ENCODE measurements around the gene GABBR2. TPM values are rescaled to one million over a fixed set of nuclear protein-coding genes. Genes with fewer than 3 reads are reported as not detected.

GABBR2 gene
- total and polyA plus RNA-seq, 2 donors (not counting 1 experiment from before 2014, with no cell fraction given) = 0.03 TPM; not detected in 1

GRCh38 chr9:98736226-98736625, 27.5 kb upstream of the GABBR2 start:
- Histone ChIP-seq H3K4me1 (ENCODE audit: control insufficient read depth in 2 of 2, insufficient read depth in 2 of 2, low read length in 2 of 2) (no peaks in the 10 kb centered on the region), H3K27me3 (replicated peaks in 1 of 4; ENCODE audit: control extremely low read depth in 1 of 4, control insufficient read depth in 3 of 4, insufficient read depth in 4 of 4, low read length in 3 of 4) (no peaks in the 10 kb centered on the region), H3K36me3 (replicated peaks in 1 of 2; ENCODE audit: control extremely low read depth in 1 of 2, control insufficient read depth in 1 of 2, extremely low read depth in 1 of 2, insufficient read depth in 2 of 2, low read length in 1 of 2) (peaks cover 0 to 8% of the 10 kb centered on the region in 2 experiments), H2AFZ (ENCODE audit: insufficient read depth, low read depth, low read length, poor library complexity, severe bottlenecking) (no peak overlapping the region), H3K79me2 (ENCODE audit: control insufficient read depth, insufficient read depth, low read length) (no peaks in the 10 kb centered on the region), H3K9ac (ENCODE audit: low read length) (no peak overlapping the region), H3K9me3 (ENCODE audit: control extremely low read depth in 1 of 3, control insufficient read depth in 2 of 3, insufficient read depth in 1 of 3, low read length in 2 of 3) (peaks cover 0 to 9% (median 0%) of the 10 kb centered on the region in 3 donors), H4K20me1 (ENCODE audit: control insufficient read depth, insufficient read depth, low read length, poor library complexity, severe bottlenecking) (no peaks in the 10 kb centered on the region), H3K27ac (ENCODE audit: low read length in 2 of 2) (no peak overlapping the region), H3K4me2 (replicated peaks; ENCODE audit: low read depth, low read length, poor library complexity, severe bottlenecking) (no peak overlapping the region), H3K4me3 (ENCODE audit: control extremely low read depth in 1 of 5, extremely low read depth in 1 of 5, insufficient read depth in 1 of 5, low read depth in 2 of 5, low read length in 4 of 5) (no peak overlapping the region)
- 68% methylated on average over 10 of the region's 12 CpGs for WGBS (ENCODE audit: insufficient coverage)
- CTCF ChIA-PET = no interaction called here
- POLR2A ChIA-PET = no interaction called here
- no peak for ATAC-seq (ENCODE audit: low read depth)
- Mint-ChIP-seq H3K4me1 (no peaks in the 10 kb centered on the region), H3K9me3 (ENCODE audit: insufficient read depth) (peaks cover 6% of the 10 kb centered on the region), H3K27ac (no peak overlapping the region), H3K27me3 (no peaks in the 10 kb centered on the region), H3K4me3 (no peak overlapping the region)
- intact Hi-C loops (cut with micrococcal nuclease) = no loop called here
- TF ChIP-seq EZH2 (IDR thresholded peaks at IDR 0.05; ENCODE audit: borderline replicate concordance, insufficient read depth, low read depth, low read length, poor library complexity, severe bottlenecking) (no peak), CTCF (IDR thresholded peaks at IDR 0.05) (no peak)
- DNase-seq = no peak

GRCh38 chr9:98732801-98733200, 24.1 kb upstream of the GABBR2 start:
- intact Hi-C loops (cut with micrococcal nuclease) = no loop called here
- ATAC-seq (ENCODE audit: low read depth) = no peak
- H3K4me3 ChIP-seq (ENCODE audit: control extremely low read depth in 1 of 5, extremely low read depth in 1 of 5, insufficient read depth in 1 of 5, low read depth in 2 of 5, low read length in 4 of 5) = no peak overlapping the region
- H3K4me2 ChIP-seq (replicated peaks; ENCODE audit: low read depth, low read length, poor library complexity, severe bottlenecking) = no peak overlapping the region
- no peaks in the 10 kb centered on the region for H4K20me1 ChIP-seq (ENCODE audit: control insufficient read depth, insufficient read depth, low read length, poor library complexity, severe bottlenecking)
- no peaks in the 10 kb centered on the region for H3K27me3 ChIP-seq (replicated peaks in 1 of 4; ENCODE audit: control extremely low read depth in 1 of 4, control insufficient read depth in 3 of 4, insufficient read depth in 4 of 4, low read length in 3 of 4)
- ChIA-PET POLR2A (no interaction called here), CTCF (no interaction called here)
- Mint-ChIP-seq H3K4me3 (no peak overlapping the region), H3K27me3 (no peaks in the 10 kb centered on the region), H3K4me1 (no peaks in the 10 kb centered on the region), H3K9me3 (ENCODE audit: insufficient read depth) (no peaks in the 10 kb centered on the region), H3K27ac (no peak overlapping the region)
- H3K79me2 ChIP-seq (ENCODE audit: control insufficient read depth, insufficient read depth, low read length) = no peaks in the 10 kb centered on the region
- no peak overlapping the region for H3K9ac ChIP-seq (ENCODE audit: low read length)
- H3K27ac ChIP-seq (ENCODE audit: low read length in 2 of 2) = no peak overlapping the region
- no peaks in the 10 kb centered on the region for H3K9me3 ChIP-seq (ENCODE audit: control extremely low read depth in 1 of 3, control insufficient read depth in 2 of 3, insufficient read depth in 1 of 3, low read length in 2 of 3)
- TF ChIP-seq CTCF (IDR thresholded peaks at IDR 0.05) (no peak), EZH2 (IDR thresholded peaks at IDR 0.05; ENCODE audit: borderline replicate concordance, insufficient read depth, low read depth, low read length, poor library complexity, severe bottlenecking) (no peak)
- H3K36me3 ChIP-seq (replicated peaks in 1 of 2; ENCODE audit: control extremely low read depth in 1 of 2, control insufficient read depth in 1 of 2, extremely low read depth in 1 of 2, insufficient read depth in 2 of 2, low read length in 1 of 2) = peaks cover 0 to 8% of the 10 kb centered on the region in 2 experiments
- no peak for DNase-seq
- H2AFZ ChIP-seq (ENCODE audit: insufficient read depth, low read depth, low read length, poor library complexity, severe bottlenecking) = no peak overlapping the region
- 96% methylated on average over 5 of the region's 9 CpGs for WGBS (ENCODE audit: insufficient coverage)
- H3K4me1 ChIP-seq (ENCODE audit: control insufficient read depth in 2 of 2, insufficient read depth in 2 of 2, low read length in 2 of 2) = no peaks in the 10 kb centered on the region

Data from B cell (primary cell).